NCI-H2227 (cell line): ENCODE results near the gene CBX2.
A peak's percentile ranks its signal among the peaks of the same experiment; 100 is the strongest.

Experiments used
- DNase-seq: peaks from one replicate; lab custom pipeline; 2025; ENCODE audit not compliant: unreplicated experiment; lab: John Stamatoyannopoulos, UW

CBX2 gene

GRCh38 chr17:79826204-79826680 lies 48.3 kb downstream of the CBX2 start:
- no peak for DNase-seq

GRCh38 chr17:79826841-79827578 lies 49.1 kb downstream of the CBX2 start:
- DNase-seq, result no peak

GRCh38 chr17:79829004-79829403 lies 51.1 kb downstream of the CBX2 start:
- DNase-seq, result no peak

- DNase-seq, result no peak
These were observed 51.5 kb downstream of the CBX2 start for GRCh38 chr17:79829457-79829856.

GRCh38 chr17:79830303-79830702 lies 52.4 kb downstream of the CBX2 start:
- no peak for DNase-seq

- DNase-seq, result no peak
These were observed 52.9 kb downstream of the CBX2 start for GRCh38 chr17:79830763-79831264.

- no peak for DNase-seq
These were observed 53.6 kb downstream of the CBX2 start for GRCh38 chr17:79831265-79832217.

- DNase-seq, result no peak
These were observed 54.5 kb downstream of the CBX2 start for GRCh38 chr17:79832218-79833109.

- no peak for DNase-seq
These were observed 55.1 kb downstream of the CBX2 start for GRCh38 chr17:79833110-79833450.

GRCh38 chr17:79833744-79834564 lies 56.0 kb downstream of the CBX2 start:
- no peak for DNase-seq

GRCh38 chr17:79834565-79835469 lies 56.9 kb downstream of the CBX2 start:
- peak; percentile 11 for DNase-seq

- DNase-seq, result no peak
These were observed 57.5 kb downstream of the CBX2 start for GRCh38 chr17:79835470-79835899.

GRCh38 chr17:79835953-79836509 lies 58.1 kb downstream of the CBX2 start:
- no peak for DNase-seq

GRCh38 chr17:79836510-79836971 lies 58.6 kb downstream of the CBX2 start:
- no peak for DNase-seq

- DNase-seq, result peak; percentile 46
These were observed 59.3 kb downstream of the CBX2 start for GRCh38 chr17:79836972-79837887.
